SK-N-SH treated with all-trans-retinoic acid at 6 μM for 48 hours (cell line): ENCODE measurements around the gene SP7.

ENCODE experiments used
- ATAC-seq: fragments of 200-7000 bp; cut with Tn5 transposase; 3 replicates; pipeline ENCODE4 v1.9.1; 2020; ENCODE audit warnings: mild to moderate bottlenecking, moderate library complexity
- ARNTL ChIP-seq: fragments of 450-650 bp; formaldehyde crosslinking; IDR thresholded peaks from 2 replicates; pipeline ENCODE4 v1.5.0; 2020; ENCODE audit warnings: low read depth, mild to moderate bottlenecking, moderate library complexity, borderline replicate concordance
- BACH2 ChIP-seq: fragments of 250-450 bp; sonication (Bioruptor Pico); IDR thresholded peaks from 2 replicates; pipeline ENCODE4 v1.9.0; 2021; ENCODE audit warnings: mild to moderate bottlenecking, borderline replicate concordance
- CREB5 ChIP-seq: fragments of 250-450 bp; sonication (Bioruptor Pico); IDR thresholded peaks from 2 replicates; pipeline ENCODE4 v1.5.1; 2020; ENCODE audit warnings: low read depth, mild to moderate bottlenecking, moderate library complexity
- CSDC2 ChIP-seq: fragments of 250-450 bp; sonication (Bioruptor Pico); IDR thresholded peaks from 2 replicates; pipeline ENCODE4 v1.5.0; 2020; ENCODE audit warnings: mild to moderate bottlenecking, moderate library complexity
- CSRNP3 ChIP-seq: fragments of 250-450 bp; sonication (Bioruptor Pico); IDR thresholded peaks from 2 replicates; pipeline ENCODE4 v1.5.1; 2021; ENCODE audit warnings: mild to moderate bottlenecking, moderate library complexity
- ESRRG ChIP-seq: fragments of 250-450 bp; sonication (Bioruptor Pico); IDR thresholded peaks from 2 replicates; pipeline ENCODE4 v1.6.1; 2021; ENCODE audit warnings: mild to moderate bottlenecking
- GLIS3 ChIP-seq: fragments of 250-450 bp; sonication (Bioruptor Pico); IDR thresholded peaks from 2 replicates; pipeline ENCODE4 v1.5.0; 2020; ENCODE audit warnings: mild to moderate bottlenecking, moderate library complexity
- ISL1 ChIP-seq: fragments of 250-450 bp; sonication (Bioruptor Pico); IDR thresholded peaks from 2 replicates; pipeline ENCODE4 v2.1.2; 2022; ENCODE audit warnings: mild to moderate bottlenecking, moderate library complexity
- OSR1 ChIP-seq: fragments of 250-450 bp; sonication (Bioruptor Pico); IDR thresholded peaks from 2 replicates; pipeline ENCODE4 v1.8.0; 2022; ENCODE audit warnings: moderate library complexity, mild to moderate bottlenecking, inconsistent platforms
- POU6F1 ChIP-seq: fragments of 250-450 bp; sonication (Bioruptor Pico); IDR thresholded peaks from 2 replicates; pipeline ENCODE4 v1.8.0; 2021; ENCODE audit warnings: low read depth, mild to moderate bottlenecking, moderate library complexity, borderline replicate concordance
- PPARA ChIP-seq: fragments of 250-450 bp; sonication (Bioruptor Pico); IDR thresholded peaks from 2 replicates; pipeline ENCODE4 v1.5.0; 2020; ENCODE audit warnings: mild to moderate bottlenecking, borderline replicate concordance
- RARB ChIP-seq: fragments of 250-450 bp; sonication (Bioruptor Pico); IDR thresholded peaks from 2 replicates; pipeline ENCODE4 v1.8.0; 2021; ENCODE audit warnings: mild to moderate bottlenecking, moderate library complexity
- SNAI2 ChIP-seq: fragments of 250-450 bp; sonication (Bioruptor Pico); IDR thresholded peaks from 2 replicates; pipeline ENCODE4 v1.5.0; 2020; ENCODE audit warnings: mild to moderate bottlenecking, moderate library complexity
- TCF4 ChIP-seq: fragments of 250-450 bp; sonication (Bioruptor Pico); IDR thresholded peaks from 2 replicates; pipeline ENCODE4 v1.8.0; 2021; ENCODE audit warnings: mild to moderate bottlenecking, moderate library complexity, borderline replicate concordance
- TOX ChIP-seq: fragments of 250-450 bp; sonication (Bioruptor Pico); IDR thresholded peaks from 2 replicates; pipeline ENCODE4 v1.8.0; 2021; ENCODE audit warnings: mild to moderate bottlenecking, moderate library complexity, borderline replicate concordance
- TSHZ2 ChIP-seq: fragments of 250-450 bp; sonication (Bioruptor Pico); IDR thresholded peaks from 2 replicates; pipeline ENCODE4 v1.5.0; 2020; ENCODE audit warnings: mild to moderate bottlenecking, moderate library complexity
- ZC3H10 ChIP-seq: fragments of 250-450 bp; sonication (Bioruptor Pico); IDR thresholded peaks from 2 replicates; pipeline ENCODE4 v1.5.1; 2021; ENCODE audit warnings: mild to moderate bottlenecking, moderate library complexity
- ZFP3 ChIP-seq: fragments of 250-450 bp; sonication (Bioruptor Pico); IDR thresholded peaks from 2 replicates; pipeline ENCODE4 v1.5.0; 2020; ENCODE audit warnings: mild to moderate bottlenecking, moderate library complexity
- ZFP30 ChIP-seq: fragments of 450-650 bp; formaldehyde crosslinking; IDR thresholded peaks from 2 replicates; pipeline ENCODE4 v1.5.0; 2022; ENCODE audit warnings: mild to moderate bottlenecking, moderate library complexity
- ZNF565 ChIP-seq: fragments of 450-650 bp; formaldehyde crosslinking; conservative IDR thresholded peaks from 2 replicates; pipeline ENCODE4 v1.5.0; 2020; ENCODE audit warnings: low read depth, mild to moderate bottlenecking, moderate library complexity
- ZNF70 ChIP-seq: fragments of 450-650 bp; formaldehyde crosslinking; IDR thresholded peaks from 2 replicates; pipeline ENCODE4 v1.5.0; 2020; ENCODE audit warnings: mild to moderate bottlenecking, moderate library complexity
- ZNF8 ChIP-seq: fragments of 450-650 bp; formaldehyde crosslinking; IDR thresholded peaks from 2 replicates; pipeline ENCODE4 v1.5.0; 2020; ENCODE audit warnings: mild to moderate bottlenecking, moderate library complexity

The SP7 gene

GRCh38 chr12:53338916-53339315 is 2.8 kb upstream of the SP7 start:
- TF ChIP-seq ZNF70 (CRISPR knock-in tag) (no peak), OSR1 (CRISPR knock-in tag) (no peak), ISL1 (CRISPR knock-in tag) (no peak), ZC3H10 (CRISPR knock-in tag) (no peak), ZNF8 (CRISPR knock-in tag) (no peak), ZFP3 (CRISPR knock-in tag) (no peak), CSDC2 (no peak), RARB (CRISPR knock-in tag) (no peak)
- peak; percentile 13; the same call in 2 of the 3 replicates for ATAC-seq

- no peak for TF ChIP-seq OSR1 (CRISPR knock-in tag)
- no peak for TF ChIP-seq CREB5 (CRISPR knock-in tag)
- no peak for TF ChIP-seq PPARA
- no peak for TF ChIP-seq ZNF8 (CRISPR knock-in tag)
- TF ChIP-seq RARB (CRISPR knock-in tag), result no peak
- TF ChIP-seq ZFP30 (CRISPR knock-in tag), result no peak
- TF ChIP-seq ZNF565 (CRISPR knock-in tag), result no peak
- TF ChIP-seq BACH2 (CRISPR knock-in tag), result no peak
- TF ChIP-seq ZC3H10 (CRISPR knock-in tag), result no peak
- no peak for TF ChIP-seq POU6F1
- no peak for TF ChIP-seq ISL1 (CRISPR knock-in tag)
- no peak for TF ChIP-seq GLIS3 (CRISPR knock-in tag)
- TF ChIP-seq TCF4 (CRISPR knock-in tag), result no peak
- no peak for TF ChIP-seq ESRRG (CRISPR knock-in tag)
- no peak for TF ChIP-seq ARNTL (CRISPR knock-in tag)
- no peak for TF ChIP-seq SNAI2 (CRISPR knock-in tag)
- TF ChIP-seq ZNF70 (CRISPR knock-in tag), result no peak
- TF ChIP-seq CSRNP3 (CRISPR knock-in tag), result no peak
- no peak for TF ChIP-seq TSHZ2 (CRISPR knock-in tag)
- no peak for TF ChIP-seq TOX (CRISPR knock-in tag)
- ATAC-seq, result no peak
Measured at GRCh38 chr12:53338017-53338416, 1.9 kb upstream of the SP7 start.

GRCh38 chr12:53334822-53335221 is 1.3 kb downstream of the SP7 start:
- ATAC-seq, result no peak
- no peak for TF ChIP-seq ESRRG (CRISPR knock-in tag)
- no peak for TF ChIP-seq TCF4 (CRISPR knock-in tag)
- TF ChIP-seq ZFP3 (CRISPR knock-in tag), result no peak
- TF ChIP-seq ZFP30 (CRISPR knock-in tag), result no peak
- TF ChIP-seq SNAI2 (CRISPR knock-in tag), result no peak
- no peak for TF ChIP-seq ZNF8 (CRISPR knock-in tag)
- no peak for TF ChIP-seq ARNTL (CRISPR knock-in tag)
- TF ChIP-seq BACH2 (CRISPR knock-in tag), result no peak
- TF ChIP-seq OSR1 (CRISPR knock-in tag), result no peak
- no peak for TF ChIP-seq PPARA
- TF ChIP-seq ZNF565 (CRISPR knock-in tag), result no peak
- TF ChIP-seq GLIS3 (CRISPR knock-in tag), result no peak
- TF ChIP-seq RARB (CRISPR knock-in tag), result no peak
- TF ChIP-seq CREB5 (CRISPR knock-in tag), result no peak
- no peak for TF ChIP-seq ZNF70 (CRISPR knock-in tag)
